ENCODE measurements around the gene PBXIP1. TPM values are rescaled to one million over a fixed set of nuclear protein-coding genes. Genes with fewer than 3 reads are reported as not detected.

The PBXIP1 gene
- total and polyA plus RNA-seq, 9 donors = 109 to 161 (median 148) TPM

DNA sequence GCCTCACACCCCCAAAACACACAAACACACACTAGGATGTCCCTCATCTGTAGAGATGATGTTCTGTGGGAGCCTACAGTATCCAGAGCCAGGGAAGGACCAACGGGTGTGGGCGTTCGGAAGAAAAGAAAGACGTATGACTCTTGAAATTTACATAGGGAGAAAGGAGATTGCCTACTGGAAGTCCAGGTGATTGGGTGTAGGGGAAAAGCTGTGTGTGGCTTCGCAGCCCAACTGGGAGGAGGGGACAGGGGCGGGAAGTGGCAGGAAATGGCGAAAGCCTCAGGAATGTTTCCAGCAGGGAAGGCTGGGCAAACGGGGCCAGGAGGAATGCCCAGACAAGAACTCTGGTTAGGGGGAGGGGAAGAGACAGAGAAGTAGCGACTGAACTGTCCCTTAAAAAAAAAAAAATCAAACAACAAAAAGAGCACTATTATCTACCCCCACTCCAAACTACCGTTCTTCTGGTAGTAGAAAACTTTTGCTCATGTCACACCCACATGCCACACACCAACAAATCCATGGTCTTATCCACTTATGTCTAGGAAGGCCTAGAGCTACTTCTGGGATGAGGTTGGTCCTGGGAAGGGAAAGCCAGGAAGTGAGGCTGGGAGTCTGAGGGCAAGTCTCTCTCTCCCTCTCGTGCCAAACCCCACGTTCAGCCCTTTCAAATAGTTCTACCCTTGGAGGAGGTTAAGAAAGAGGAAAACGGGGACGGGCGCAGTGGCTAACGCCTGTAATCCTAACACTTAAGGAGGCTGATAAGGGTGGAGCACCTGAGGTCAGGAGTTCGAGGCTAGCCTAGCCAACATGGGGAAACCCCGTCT lies 16.8 kb upstream of the PBXIP1 start:
- Histone ChIP-seq H3K36me3 (ENCODE audit: control insufficient read depth, insufficient read depth, low read length) (peaks cover 14% of the 10 kb centered on the region), H3K27ac (ENCODE audit: low read length) (peak overlapping the region; percentile 100), H3K4me1 (ENCODE audit: control insufficient read depth, insufficient read depth, low read length) (peaks cover 53% of the 10 kb centered on the region), H3K4me3 (ENCODE audit: low read length) (no peak overlapping the region), H3K27me3 (ENCODE audit: control insufficient read depth, insufficient read depth, low read length) (no peaks in the 10 kb centered on the region), H3K9me3 (replicated peaks; ENCODE audit: control insufficient read depth, low read depth, low read length) (no peaks in the 10 kb centered on the region)
- DNase-seq = peak; percentile 71
- WGBS (ENCODE audit: insufficient coverage) = 31% methylated on average over 7 of the region's 18 CpGs

GRCh38 chr1:154972213-154972516 lies 16.3 kb upstream of the PBXIP1 start:
- no peak for DNase-seq
- Histone ChIP-seq H3K27me3 (ENCODE audit: control insufficient read depth, insufficient read depth, low read length) (no peaks in the 10 kb centered on the region), H3K27ac (ENCODE audit: low read length) (peak overlapping the region; percentile 100), H3K4me3 (ENCODE audit: low read length) (no peak overlapping the region), H3K9me3 (replicated peaks; ENCODE audit: control insufficient read depth, low read depth, low read length) (no peaks in the 10 kb centered on the region), H3K4me1 (ENCODE audit: control insufficient read depth, insufficient read depth, low read length) (peaks cover 56% of the 10 kb centered on the region), H3K36me3 (ENCODE audit: control insufficient read depth, insufficient read depth, low read length) (peaks cover 18% of the 10 kb centered on the region)
- no CpG with 5 or more reads among the region's 3 CpGs for WGBS (ENCODE audit: insufficient coverage)

DNA sequence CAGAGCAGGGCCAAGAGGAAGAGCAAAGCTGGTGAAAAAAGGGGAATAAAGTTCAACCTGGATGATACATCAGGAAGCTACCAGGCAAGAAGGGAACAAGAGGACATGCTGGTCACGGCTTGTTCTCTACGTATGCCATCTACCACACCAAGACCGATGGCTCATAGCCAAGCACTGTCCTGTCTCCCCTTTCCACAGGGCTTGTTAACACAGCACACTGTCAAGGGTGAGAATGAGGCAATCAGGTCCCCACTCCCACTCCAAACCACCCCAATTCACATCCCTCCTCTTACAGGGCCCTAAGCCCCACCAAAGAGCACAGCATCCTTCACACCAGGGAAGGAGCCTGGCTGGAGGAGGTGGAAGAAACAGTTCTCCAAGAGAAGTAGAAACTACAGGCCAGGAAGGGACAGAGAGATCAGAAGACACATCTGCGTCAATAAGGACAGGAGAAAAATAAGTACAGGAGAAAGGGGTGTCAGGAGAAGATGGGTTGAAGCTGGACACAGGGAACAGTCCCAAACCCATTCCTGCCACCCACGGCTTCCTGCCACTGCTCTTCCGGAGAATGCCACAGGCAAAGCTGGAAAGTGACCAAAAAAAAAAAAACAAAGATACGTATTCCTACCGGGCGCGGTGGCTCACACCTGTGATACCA lies 15.6 kb upstream of the PBXIP1 start:
- 33% methylated on average over 3 of the region's 10 CpGs for WGBS (ENCODE audit: insufficient coverage)
- H3K4me1 ChIP-seq (ENCODE audit: control insufficient read depth, insufficient read depth, low read length) = peaks cover 56% of the 10 kb centered on the region
- no peak for DNase-seq
- no peaks in the 10 kb centered on the region for H3K27me3 ChIP-seq (ENCODE audit: control insufficient read depth, insufficient read depth, low read length)
- no peak overlapping the region for H3K4me3 ChIP-seq (ENCODE audit: low read length)
- no peaks in the 10 kb centered on the region for H3K9me3 ChIP-seq (replicated peaks; ENCODE audit: control insufficient read depth, low read depth, low read length)
- H3K27ac ChIP-seq (ENCODE audit: low read length) = peak overlapping the region; percentile 100
- peaks cover 25% of the 10 kb centered on the region for H3K36me3 ChIP-seq (ENCODE audit: control insufficient read depth, insufficient read depth, low read length)

- 17% methylated on average over 3 of the region's 15 CpGs for WGBS (ENCODE audit: insufficient coverage)
- Histone ChIP-seq H3K4me3 (ENCODE audit: low read length) (peak within 1 kb of the TSS; percentile 57), H3K27me3 (ENCODE audit: control insufficient read depth, insufficient read depth, low read length) (no peaks in the 10 kb centered on the region), H3K4me1 (ENCODE audit: control insufficient read depth, insufficient read depth, low read length) (peaks cover 52% of the 10 kb centered on the region), H3K36me3 (ENCODE audit: control insufficient read depth, insufficient read depth, low read length) (peaks cover 32% of the 10 kb centered on the region), H3K27ac (ENCODE audit: low read length) (peak within 1 kb of the TSS; percentile 100), H3K9me3 (replicated peaks; ENCODE audit: control insufficient read depth, low read depth, low read length) (no peaks in the 10 kb centered on the region)
- DNase-seq = peak; percentile 99
Observed at GRCh38 chr1:154970631-154971340, 14.9 kb upstream of the PBXIP1 start, which contains the start of gene SHC1. Gene SHC1, minus strand, starts transcription at chr1:154970747. Its CDS starts 221 bp downstream, at chr1:154970526.

DNA sequence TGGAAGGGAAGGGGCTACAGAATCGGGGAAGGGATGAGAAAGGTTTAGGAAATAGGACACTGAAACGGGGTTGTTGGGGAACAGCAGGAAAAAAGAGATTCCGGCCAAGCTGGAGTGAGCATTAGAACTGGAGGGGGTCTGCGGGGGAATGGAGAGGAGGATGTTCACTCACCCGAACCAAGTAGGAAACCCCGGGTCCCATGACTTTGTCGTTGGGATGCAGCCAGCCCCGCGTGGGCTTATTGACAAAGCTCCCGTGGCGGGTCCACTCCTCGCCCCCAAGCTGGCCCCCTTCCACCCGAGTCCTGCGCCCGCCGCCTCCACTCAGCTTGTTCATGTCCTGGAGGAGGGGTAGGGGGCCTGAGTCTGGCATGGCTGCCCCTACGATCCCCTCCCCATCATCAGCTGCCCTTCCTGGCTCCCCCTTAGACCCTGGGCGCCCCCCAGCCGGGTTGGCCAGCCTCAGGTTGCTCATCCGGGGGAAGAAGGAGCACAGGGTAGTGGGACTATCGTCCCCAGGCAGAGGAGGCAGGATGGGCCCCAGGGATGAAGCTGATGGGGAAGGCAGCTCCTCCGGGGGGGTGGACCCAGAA lies 14.1 kb upstream of the PBXIP1 start:
- Histone ChIP-seq H3K9me3 (replicated peaks; ENCODE audit: control insufficient read depth, low read depth, low read length) (no peaks in the 10 kb centered on the region), H3K4me1 (ENCODE audit: control insufficient read depth, insufficient read depth, low read length) (peaks cover 52% of the 10 kb centered on the region)
- 17% methylated on average over 5 of the region's 22 CpGs for WGBS (ENCODE audit: insufficient coverage)

DNA sequence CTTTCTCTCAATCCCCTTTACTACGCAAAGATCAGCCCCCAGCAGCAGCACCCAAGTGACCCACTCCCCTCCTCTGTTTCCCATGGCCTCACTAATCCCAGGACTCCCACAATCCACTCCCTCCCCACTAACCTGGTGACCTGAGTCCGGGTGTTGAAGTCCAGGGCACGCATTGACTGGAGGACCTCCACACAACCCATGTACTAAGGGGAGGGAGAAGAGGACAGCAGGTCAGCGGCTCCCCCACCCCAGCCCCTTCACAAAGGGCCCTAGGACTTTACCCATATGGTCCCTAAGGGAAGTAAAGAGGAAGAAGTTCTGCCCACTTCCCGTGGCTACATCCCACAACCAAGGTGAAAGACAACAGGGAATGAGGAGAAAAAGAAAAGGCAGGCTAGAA lies 13.3 kb upstream of the PBXIP1 start:
- H3K4me1 ChIP-seq (ENCODE audit: control insufficient read depth, insufficient read depth, low read length) = peaks cover 52% of the 10 kb centered on the region
- H3K9me3 ChIP-seq (replicated peaks; ENCODE audit: control insufficient read depth, low read depth, low read length) = no peaks in the 10 kb centered on the region
- H3K36me3 ChIP-seq (ENCODE audit: control insufficient read depth, insufficient read depth, low read length) = peaks cover 47% of the 10 kb centered on the region
- no peak for DNase-seq
- peak overlapping the region; percentile 57 for H3K4me3 ChIP-seq (ENCODE audit: low read length)
- H3K27me3 ChIP-seq (ENCODE audit: control insufficient read depth, insufficient read depth, low read length) = no peaks in the 10 kb centered on the region
- 0% methylated on average over 1 of the region's 5 CpGs for WGBS (ENCODE audit: insufficient coverage)
- H3K27ac ChIP-seq (ENCODE audit: low read length) = peak overlapping the region; percentile 100

More for the DNA sequence above, 14.1 kb upstream of the PBXIP1 start:
- Histone ChIP-seq H3K36me3 (ENCODE audit: control insufficient read depth, insufficient read depth, low read length) (peaks cover 40% of the 10 kb centered on the region), H3K27ac (ENCODE audit: low read length) (peak overlapping the region; percentile 100), H3K27me3 (ENCODE audit: control insufficient read depth, insufficient read depth, low read length) (no peaks in the 10 kb centered on the region), H3K4me3 (ENCODE audit: low read length) (peak overlapping the region; percentile 57)
- DNase-seq = peak; percentile 64

DNA sequence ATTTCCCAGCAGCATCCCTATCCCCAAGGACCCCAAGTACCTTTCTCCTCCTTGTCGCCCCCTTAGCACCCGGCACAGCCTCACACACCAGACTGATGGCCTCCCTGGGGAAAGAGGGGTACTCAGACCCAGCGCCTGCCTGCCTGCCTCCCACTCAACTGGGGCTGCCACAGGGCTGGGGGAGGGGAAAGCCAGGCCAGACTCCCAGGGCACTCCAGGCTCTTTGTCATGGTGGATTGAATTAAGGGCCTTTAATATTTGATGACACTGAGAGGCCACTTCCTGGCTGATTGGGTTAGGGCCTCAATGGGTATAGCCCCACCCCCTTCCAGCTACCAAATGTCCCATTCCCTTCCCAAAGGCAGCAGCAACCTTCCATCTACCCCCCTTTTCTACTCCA lies 12.8 kb upstream of the PBXIP1 start:
- no peak for DNase-seq
- WGBS (ENCODE audit: insufficient coverage) = no CpG with 5 or more reads among the region's 3 CpGs
- Histone ChIP-seq H3K9me3 (replicated peaks; ENCODE audit: control insufficient read depth, low read depth, low read length) (no peaks in the 10 kb centered on the region), H3K36me3 (ENCODE audit: control insufficient read depth, insufficient read depth, low read length) (peaks cover 52% of the 10 kb centered on the region), H3K4me3 (ENCODE audit: low read length) (no peak overlapping the region), H3K27ac (ENCODE audit: low read length) (peak overlapping the region; percentile 100), H3K4me1 (ENCODE audit: control insufficient read depth, insufficient read depth, low read length) (peaks cover 52% of the 10 kb centered on the region), H3K27me3 (ENCODE audit: control insufficient read depth, insufficient read depth, low read length) (no peaks in the 10 kb centered on the region)

- no peak overlapping the region for H3K4me3 ChIP-seq (ENCODE audit: low read length)
- H3K4me1 ChIP-seq (ENCODE audit: control insufficient read depth, insufficient read depth, low read length) = peaks cover 46% of the 10 kb centered on the region
- no peaks in the 10 kb centered on the region for H3K27me3 ChIP-seq (ENCODE audit: control insufficient read depth, insufficient read depth, low read length)
- peak overlapping the region; percentile 25 for H3K27ac ChIP-seq (ENCODE audit: low read length)
- no peaks in the 10 kb centered on the region for H3K9me3 ChIP-seq (replicated peaks; ENCODE audit: control insufficient read depth, low read depth, low read length)
- H3K36me3 ChIP-seq (ENCODE audit: control insufficient read depth, insufficient read depth, low read length) = peaks cover 61% of the 10 kb centered on the region
- no peak for DNase-seq
- 100% methylated on average over 3 of the region's 5 CpGs for WGBS (ENCODE audit: insufficient coverage)
Observed at GRCh38 chr1:154967331-154967950, 11.5 kb upstream of the PBXIP1 start.

DNA sequence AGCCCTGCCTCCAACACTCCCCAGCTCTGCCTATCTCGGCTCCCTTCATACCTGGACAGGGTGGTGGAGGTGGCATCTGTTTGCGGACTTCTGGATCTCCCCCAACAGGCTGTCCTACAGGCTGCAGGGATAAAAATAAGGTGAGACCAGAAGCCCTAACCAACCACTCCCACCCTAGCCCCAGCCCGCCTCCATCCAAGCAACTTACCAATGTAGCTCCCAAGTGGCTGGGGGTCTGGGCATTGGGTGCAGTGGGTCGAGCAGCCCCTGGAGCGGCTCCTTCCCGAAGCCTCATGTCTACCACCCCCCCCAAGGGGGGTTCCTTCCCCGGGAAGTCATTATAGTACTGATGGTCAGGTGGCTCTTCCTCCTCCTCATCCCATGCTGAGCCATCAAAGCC lies 10.2 kb upstream of the PBXIP1 start:
- Histone ChIP-seq H3K4me3 (ENCODE audit: low read length) (no peak overlapping the region), H3K9me3 (replicated peaks; ENCODE audit: control insufficient read depth, low read depth, low read length) (no peaks in the 10 kb centered on the region), H3K27ac (ENCODE audit: low read length) (no peak overlapping the region), H3K27me3 (ENCODE audit: control insufficient read depth, insufficient read depth, low read length) (no peaks in the 10 kb centered on the region), H3K36me3 (ENCODE audit: control insufficient read depth, insufficient read depth, low read length) (peaks cover 61% of the 10 kb centered on the region), H3K4me1 (ENCODE audit: control insufficient read depth, insufficient read depth, low read length) (peaks cover 37% of the 10 kb centered on the region)
- no CpG with 5 or more reads among the region's 7 CpGs for WGBS (ENCODE audit: insufficient coverage)
- DNase-seq = no peak

Data from muscle of leg (tissue), 11 donors.